HS-27A (cell line): ENCODE results near the gene HPCAL4.

Experiments
- DNase-seq: peaks from one replicate; pipeline ENCODE4 v3.0.0-alpha.2; 2012; ENCODE audit warnings: low read depth, missing footprints

The HPCAL4 gene

DNA sequence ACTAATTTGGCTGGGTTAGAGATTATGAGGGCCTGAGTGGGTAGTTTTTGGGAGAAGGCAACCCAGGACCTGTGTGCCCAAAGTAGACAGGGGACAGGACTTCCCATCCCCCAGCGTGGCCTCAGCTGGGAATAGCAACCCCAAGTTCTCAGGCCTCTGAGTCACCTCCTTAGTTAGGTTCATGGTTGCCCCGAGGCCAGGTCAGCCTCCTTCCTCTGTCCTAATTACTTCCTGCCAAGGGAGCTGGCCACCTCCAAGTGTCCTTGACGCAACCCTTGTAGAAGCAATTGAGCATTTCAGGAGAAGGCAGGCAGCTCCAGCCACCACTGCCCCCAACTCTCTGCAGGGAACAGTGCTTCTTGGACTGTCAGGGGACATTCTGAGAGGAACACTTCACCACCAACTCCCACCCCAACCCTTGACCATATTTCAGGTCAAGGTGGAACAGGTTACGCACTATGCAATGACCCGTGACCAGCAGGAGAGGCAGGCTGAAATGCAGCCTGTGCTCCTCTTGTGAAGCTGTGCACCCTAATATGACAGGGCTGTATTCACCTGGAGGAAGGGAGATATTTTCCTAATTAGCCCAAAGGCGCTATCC is 14.2 kb downstream of the HPCAL4 start:
- no peak for DNase-seq

GRCh38 chr1:39675220-39675619 is 16.0 kb downstream of the HPCAL4 start:
- no peak for DNase-seq

DNA sequence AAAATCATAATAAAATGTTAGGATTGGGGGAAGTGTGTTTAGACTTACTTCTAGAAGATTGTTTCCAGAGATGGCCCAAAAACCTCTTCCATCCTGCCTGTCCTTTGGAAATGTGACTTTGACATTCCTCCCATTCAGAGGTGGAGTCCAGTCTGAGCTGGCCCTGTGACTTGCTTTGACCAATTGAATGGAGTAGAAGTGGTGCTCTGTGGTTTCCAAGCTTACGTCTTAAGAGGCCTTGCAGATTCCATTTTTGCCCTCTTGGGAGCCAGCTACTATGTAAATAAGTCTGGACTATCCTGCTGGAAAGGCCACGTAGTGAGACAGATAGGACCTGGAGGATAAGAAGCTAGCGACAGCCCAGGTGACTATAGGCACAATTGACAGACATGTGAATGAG is 18.0 kb downstream of the HPCAL4 start:
- DNase-seq = no peak

DNA sequence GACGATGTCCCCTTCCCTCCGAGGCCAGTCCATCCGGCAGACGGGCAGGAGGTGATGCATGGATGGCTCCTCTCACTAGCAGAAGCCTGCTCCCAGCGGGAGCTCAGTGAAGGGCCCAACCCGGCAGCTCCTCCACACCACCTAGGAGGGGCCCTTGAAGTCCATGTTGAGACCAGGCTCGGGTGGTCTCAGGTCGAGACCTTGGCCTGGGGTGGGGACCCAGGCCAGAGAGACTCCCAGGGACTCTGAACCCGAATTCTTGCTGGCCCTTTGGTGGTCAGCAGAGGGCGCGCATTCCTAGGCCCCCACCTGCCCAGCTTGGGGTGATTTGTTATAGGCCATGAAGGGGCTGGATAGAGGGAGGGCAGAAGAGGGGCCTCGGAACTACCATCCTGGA is 18.7 kb downstream of the HPCAL4 start:
- DNase-seq = no peak

- no peak for DNase-seq
Measured at GRCh38 chr1:39671793-39672550, 19.3 kb downstream of the HPCAL4 start, which contains the start of gene NT5C1A. NT5C1A (minus strand) TSS chr1:39672107; CDS start chr1:39672038, 69 bp downstream.

DNA sequence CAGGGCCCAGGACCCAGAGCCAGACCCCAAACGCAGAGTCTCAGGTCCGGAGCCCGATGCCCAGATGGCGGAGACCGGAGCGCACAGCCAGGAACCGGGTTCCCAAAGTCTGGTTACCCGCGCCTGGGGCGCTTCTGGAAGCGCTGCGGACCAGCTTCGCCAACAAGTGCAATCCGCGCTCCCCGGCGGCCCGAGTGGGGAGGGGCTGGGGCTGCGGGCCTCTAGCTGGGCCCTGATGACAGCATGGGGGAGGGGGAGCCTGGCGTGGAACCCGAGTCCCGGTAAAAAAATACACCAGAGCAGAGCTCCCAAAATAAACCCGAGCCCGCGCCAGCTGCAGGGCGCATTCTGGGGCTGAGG is 19.8 kb downstream of the HPCAL4 start:
- DNase-seq = no peak

GRCh38 chr1:39670689-39671088 is 20.5 kb downstream of the HPCAL4 start:
- no peak for DNase-seq

GRCh38 chr1:39668894-39669293 is 22.3 kb downstream of the HPCAL4 start:
- no peak for DNase-seq

DNA sequence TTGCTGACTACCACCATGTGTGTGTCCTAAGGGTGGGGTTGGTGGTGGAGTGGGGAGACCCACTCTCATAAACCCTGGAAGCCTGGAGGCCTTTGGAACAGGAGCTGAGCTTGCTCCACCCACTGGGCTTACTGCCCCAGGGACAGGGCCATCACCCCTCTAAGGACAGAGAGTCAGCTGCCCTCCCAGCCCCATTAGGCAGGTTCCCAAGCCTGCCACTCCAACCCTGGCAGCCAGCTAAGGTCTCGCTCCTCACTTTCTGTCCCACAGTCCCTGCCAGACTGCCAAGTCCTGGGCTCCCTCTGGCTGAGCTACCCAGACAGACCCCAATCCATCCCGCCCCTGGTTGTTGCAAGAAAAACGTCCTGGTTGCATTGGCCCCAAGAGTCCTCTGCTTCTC is 23.1 kb downstream of the HPCAL4 start:
- no peak for DNase-seq

DNA sequence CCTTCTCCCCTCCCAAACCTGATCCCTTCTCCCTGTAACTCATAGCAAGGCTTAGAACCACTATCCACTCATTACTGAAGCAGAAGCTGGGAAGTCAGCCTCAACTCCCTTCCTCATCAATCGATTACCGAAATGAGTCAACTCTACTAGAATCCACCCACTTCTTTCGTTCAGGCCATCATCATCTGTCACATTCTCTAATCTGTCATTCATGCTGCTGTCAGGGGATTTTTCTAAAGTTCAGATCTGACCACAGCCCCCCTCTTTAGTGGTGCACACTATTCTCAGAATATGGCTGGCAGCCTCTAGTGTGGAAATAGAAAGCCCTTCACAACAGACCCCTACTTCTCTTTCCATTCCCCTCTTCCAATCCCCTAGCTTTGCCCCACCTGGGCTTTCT is 24.5 kb downstream of the HPCAL4 start:
- DNase-seq = no peak

- DNase-seq = no peak
Measured at GRCh38 chr1:39663559-39663958, 27.7 kb downstream of the HPCAL4 start.

DNA sequence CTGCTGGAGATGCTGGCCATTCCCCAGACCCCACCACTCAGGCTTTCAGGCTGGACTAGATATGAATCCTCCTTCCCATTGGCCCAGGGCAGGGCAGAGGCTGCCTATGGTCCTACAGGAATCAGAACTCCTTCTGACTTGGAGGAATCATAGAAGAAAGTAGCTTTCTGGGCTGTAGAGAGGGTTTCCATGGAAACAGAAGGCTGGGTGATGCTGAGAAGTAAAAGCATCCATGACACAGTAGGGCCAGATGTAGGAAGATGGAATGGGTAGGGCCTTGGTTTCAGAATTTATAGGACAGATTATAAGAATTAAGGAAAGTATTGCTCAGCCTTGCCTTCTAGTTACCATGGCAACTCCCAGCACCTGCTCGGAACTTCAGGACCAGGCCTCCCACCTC is 28.4 kb downstream of the HPCAL4 start:
- DNase-seq = no peak

- no peak for DNase-seq
Measured at GRCh38 chr1:39659538-39659937, 31.7 kb downstream of the HPCAL4 start.

GRCh38 chr1:39659110-39659509 is 32.1 kb downstream of the HPCAL4 start:
- DNase-seq = no peak

- peak; percentile 67 for DNase-seq
Measured at GRCh38 chr1:39657923-39658485, 33.2 kb downstream of the HPCAL4 start.

DNA sequence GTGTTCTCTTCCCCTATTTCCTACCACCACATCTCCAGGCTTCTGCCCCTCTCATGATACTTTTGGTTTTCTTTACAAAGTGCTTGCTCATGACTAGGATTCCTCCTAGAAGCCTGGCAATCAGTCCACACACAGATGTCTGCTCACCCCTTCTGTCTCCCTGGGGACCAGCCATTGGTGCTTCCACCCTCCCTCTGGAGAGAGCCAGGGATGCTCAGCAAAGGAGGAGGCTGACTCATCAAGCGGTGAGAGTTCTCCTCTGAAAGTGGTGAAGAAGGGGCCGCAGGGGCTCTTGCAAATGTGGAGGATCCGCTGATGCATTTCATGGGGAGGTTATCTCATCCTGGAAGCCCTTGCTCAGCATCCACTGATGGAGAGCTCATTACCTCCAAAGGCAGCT is 33.8 kb downstream of the HPCAL4 start:
- DNase-seq = no peak

- no peak for DNase-seq
Measured at GRCh38 chr1:39656391-39656790, 34.8 kb downstream of the HPCAL4 start.

DNA sequence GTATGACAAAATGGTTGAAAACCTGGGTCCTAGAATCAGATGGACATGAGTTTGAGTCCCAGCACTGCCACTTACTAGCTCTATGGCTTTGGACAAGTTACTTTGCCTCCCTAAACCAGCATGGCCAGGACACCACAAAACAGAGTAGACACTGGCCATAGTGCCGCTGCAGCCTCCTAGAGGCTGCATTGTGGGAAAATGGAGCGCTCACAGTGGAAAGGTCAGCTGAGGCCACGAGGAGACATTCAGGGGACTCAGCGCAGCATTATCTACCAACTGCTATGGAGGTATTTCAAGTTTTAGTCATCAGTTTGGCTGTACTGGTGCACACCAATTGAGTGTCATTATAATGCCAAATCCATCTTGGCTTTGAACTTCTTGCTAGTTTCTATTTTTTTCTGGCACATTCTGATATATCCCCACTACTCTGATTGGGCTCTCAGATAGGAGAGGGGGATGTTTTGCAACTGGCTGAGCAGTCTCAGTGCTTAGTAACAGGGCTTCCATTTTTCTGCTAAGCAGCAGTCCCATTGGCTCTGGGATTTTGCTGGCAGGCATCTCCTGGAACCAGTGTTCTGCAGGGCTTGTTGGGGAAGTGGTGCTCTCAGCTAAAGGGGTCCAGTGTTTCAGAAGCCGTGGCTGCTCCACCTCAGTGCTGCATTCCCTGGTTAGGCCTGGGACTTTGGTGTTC is 35.5 kb downstream of the HPCAL4 start:
- DNase-seq = no peak

DNA sequence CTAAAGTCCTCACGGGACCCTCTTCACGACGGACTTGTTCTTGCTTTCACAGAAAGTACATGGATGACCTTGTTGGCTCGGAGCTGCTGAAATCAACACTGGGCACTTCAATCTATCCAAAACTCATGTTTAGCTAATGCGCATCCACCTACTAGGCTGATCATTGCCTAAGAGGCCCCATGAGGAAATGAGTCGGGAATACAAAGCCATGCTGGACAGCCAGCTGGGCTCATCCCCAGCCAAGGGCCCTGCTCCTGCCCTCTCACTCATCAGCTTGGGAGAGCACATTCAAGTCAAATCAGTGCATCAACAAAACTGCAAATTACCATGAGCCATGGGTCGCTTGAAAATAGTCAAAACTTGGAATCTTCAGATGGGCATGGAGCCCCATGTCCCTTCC is 36.9 kb downstream of the HPCAL4 start:
- no peak for DNase-seq

GRCh38 chr1:39653546-39654031 is 37.6 kb downstream of the HPCAL4 start:
- DNase-seq = peak; percentile 49

DNA sequence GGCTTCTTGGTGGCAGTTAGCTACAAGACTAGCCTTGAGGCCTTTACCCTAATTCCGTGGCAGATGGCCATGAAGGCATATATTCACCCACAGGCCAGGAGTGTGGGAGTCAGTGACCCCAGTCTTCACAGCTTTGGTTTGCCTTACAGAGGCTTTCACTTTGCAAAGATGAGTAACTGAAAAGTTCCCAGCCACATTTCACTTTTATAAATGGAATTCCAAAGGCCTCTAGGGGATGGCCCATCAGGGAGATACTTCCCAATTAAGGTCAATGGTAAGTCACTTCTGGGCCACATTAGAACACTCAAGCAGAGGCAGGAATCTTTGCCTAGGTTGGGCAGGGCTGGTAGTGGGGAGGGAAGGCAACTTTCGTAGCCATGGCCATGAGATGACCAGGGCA is 38.7 kb downstream of the HPCAL4 start:
- no peak for DNase-seq

- no peak for DNase-seq
Measured at GRCh38 chr1:39652105-39652504, 39.1 kb downstream of the HPCAL4 start.

GRCh38 chr1:39650431-39650830 is 40.8 kb downstream of the HPCAL4 start:
- no peak for DNase-seq
